ENCODE measurements around the gene SIAH3.
"Not testable (repeated sequence)": the region's sequence is repeated elsewhere in the genome, so short reads cannot be mapped to it uniquely, and the experiment has no call there.

The SIAH3 gene

DNA sequence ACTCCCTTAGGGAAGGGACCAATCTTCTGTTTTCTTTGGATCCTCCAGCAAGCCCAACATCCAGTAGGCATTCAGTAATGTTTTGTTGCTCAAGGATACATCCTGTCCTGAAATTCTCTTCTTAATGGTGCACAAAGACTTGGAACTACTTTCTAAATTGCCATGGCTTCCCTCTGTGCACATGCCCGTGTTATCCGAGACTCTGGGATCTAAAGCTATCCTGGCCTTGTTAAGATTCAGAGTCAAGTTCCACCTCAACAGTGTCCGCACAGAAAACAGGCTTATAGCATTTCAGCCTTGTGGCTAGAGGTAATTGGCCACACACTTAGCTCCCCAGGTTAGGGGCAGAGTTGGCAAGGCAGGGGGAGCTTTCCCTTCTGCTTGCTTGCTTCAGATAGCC, 77.6 kb downstream of the SIAH3 start:
- no peak for DNase-seq (ENCODE audit: low spot score)
- TF ChIP-seq, protein P1, sequence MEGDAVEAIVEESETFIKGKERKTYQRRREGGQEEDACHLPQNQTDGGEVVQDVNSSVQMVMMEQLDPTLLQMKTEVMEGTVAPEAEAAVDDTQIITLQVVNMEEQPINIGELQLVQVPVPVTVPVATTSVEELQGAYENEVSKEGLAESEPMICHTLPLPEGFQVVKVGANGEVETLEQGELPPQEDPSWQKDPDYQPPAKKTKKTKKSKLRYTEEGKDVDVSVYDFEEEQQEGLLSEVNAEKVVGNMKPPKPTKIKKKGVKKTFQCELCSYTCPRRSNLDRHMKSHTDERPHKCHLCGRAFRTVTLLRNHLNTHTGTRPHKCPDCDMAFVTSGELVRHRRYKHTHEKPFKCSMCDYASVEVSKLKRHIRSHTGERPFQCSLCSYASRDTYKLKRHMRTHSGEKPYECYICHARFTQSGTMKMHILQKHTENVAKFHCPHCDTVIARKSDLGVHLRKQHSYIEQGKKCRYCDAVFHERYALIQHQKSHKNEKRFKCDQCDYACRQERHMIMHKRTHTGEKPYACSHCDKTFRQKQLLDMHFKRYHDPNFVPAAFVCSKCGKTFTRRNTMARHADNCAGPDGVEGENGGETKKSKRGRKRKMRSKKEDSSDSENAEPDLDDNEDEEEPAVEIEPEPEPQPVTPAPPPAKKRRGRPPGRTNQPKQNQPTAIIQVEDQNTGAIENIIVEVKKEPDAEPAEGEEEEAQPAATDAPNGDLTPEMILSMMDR (IDR thresholded peaks at IDR 0.05; ENCODE audit: extremely low read depth, insufficient read depth, missing control alignments), result no peak
- in situ Hi-C loops (cut with MboI; ENCODE audit: low pct_unique_long_range_greater_than_20kb, low sequenced_read_pairs, unreplicated experiment), result no loop called here

- in situ Hi-C loops (cut with MboI; ENCODE audit: low pct_unique_long_range_greater_than_20kb, low sequenced_read_pairs, unreplicated experiment), result no loop called here
- TF ChIP-seq, protein P1 (IDR thresholded peaks at IDR 0.05; ENCODE audit: extremely low read depth, insufficient read depth, missing control alignments), result no peak
- DNase-seq (ENCODE audit: low spot score), result no peak
Measured at GRCh38 chr13:45773236-45773635, 78.3 kb downstream of the SIAH3 start.

DNA sequence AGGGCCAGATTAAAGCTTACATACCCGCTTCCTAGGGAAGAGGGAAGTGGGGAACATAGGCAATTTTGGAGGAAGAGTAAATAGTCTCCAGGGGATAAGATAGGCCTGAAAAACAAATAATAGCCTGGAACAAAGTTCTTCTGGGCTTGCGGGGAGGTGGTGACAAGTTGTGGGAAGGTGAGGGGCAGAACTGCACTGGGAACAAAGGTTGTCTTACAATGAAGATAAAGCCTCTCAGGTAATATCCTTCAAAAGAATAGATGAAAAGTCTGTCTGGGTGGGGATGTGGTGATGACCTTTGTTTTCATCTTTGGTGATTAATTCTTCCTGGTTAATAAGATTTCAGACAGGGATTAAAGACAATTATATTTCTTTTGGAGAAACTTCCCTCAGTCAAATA, 80.7 kb downstream of the SIAH3 start:
- TF ChIP-seq, protein P1 (IDR thresholded peaks at IDR 0.05; ENCODE audit: extremely low read depth, insufficient read depth, missing control alignments), result no peak
- DNase-seq (ENCODE audit: low spot score), result no peak
- in situ Hi-C loops (cut with MboI; ENCODE audit: low pct_unique_long_range_greater_than_20kb, low sequenced_read_pairs, unreplicated experiment), result no loop called here

GRCh38 chr13:45768656-45769479, 82.7 kb downstream of the SIAH3 start:
- DNase-seq (ENCODE audit: low spot score), result no peak
- in situ Hi-C loops (cut with MboI; ENCODE audit: low pct_unique_long_range_greater_than_20kb, low sequenced_read_pairs, unreplicated experiment), result no loop called here
- TF ChIP-seq, protein P1 (IDR thresholded peaks at IDR 0.05; ENCODE audit: extremely low read depth, insufficient read depth, missing control alignments), result no peak

GRCh38 chr13:45765464-45765863, 86.1 kb downstream of the SIAH3 start:
- TF ChIP-seq, protein P1 (IDR thresholded peaks at IDR 0.05; ENCODE audit: extremely low read depth, insufficient read depth, missing control alignments), result no peak
- in situ Hi-C loops (cut with MboI; ENCODE audit: low pct_unique_long_range_greater_than_20kb, low sequenced_read_pairs, unreplicated experiment), result no loop called here
- DNase-seq (ENCODE audit: low spot score), result no peak

DNA sequence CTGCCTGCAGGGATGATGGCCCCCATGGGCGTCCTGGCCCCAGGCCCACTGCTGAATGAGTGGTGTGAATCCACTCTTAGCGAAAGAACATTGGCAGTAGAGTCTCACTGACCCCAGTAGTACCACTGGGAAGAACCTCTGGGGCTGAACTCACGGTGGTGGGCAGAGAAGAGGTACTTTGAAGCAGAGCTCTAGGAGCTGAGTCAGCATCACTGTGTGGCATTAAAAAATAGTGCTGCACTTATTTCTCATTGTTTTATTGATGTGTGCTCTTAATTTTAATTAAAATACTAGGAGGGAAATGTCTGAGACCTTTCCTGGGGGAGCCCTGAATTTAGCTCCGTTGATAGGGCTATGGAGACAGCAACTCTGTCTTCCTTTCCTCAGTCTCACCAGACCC, 88.1 kb downstream of the SIAH3 start:
- TF ChIP-seq, protein P1 (IDR thresholded peaks at IDR 0.05; ENCODE audit: extremely low read depth, insufficient read depth, missing control alignments), result no peak
- in situ Hi-C loops (cut with MboI; ENCODE audit: low pct_unique_long_range_greater_than_20kb, low sequenced_read_pairs, unreplicated experiment), result no loop called here
- DNase-seq (ENCODE audit: low spot score), result no peak

GRCh38 chr13:45757589-45757988, 94.0 kb downstream of the SIAH3 start:
- in situ Hi-C loops (cut with MboI; ENCODE audit: low pct_unique_long_range_greater_than_20kb, low sequenced_read_pairs, unreplicated experiment); DNase-seq (ENCODE audit: low spot score): not testable (repeated sequence)

DNA sequence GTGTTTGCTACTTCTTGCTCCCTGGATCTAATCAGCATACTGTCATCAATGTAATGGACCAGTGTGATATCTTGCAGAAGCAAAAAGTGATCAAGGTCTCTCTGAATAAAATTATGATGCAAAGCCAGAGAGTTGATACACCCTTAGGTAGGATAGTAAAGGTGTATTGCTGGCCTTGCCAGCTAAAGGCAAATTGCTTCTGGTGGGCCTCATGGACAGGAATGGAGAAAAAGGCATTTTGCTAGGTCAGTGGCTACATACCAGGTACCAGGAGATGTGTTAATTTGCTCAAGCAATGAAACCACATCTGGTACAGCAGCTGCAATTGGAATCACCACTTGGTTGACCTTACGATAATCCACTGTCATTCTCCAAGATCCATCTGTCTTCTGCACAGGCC, 95.1 kb downstream of the SIAH3 start:
- DNase-seq (ENCODE audit: low spot score); in situ Hi-C loops (cut with MboI; ENCODE audit: low pct_unique_long_range_greater_than_20kb, low sequenced_read_pairs, unreplicated experiment): not testable (repeated sequence)
